Right lung (tissue), 5 donors: ENCODE data around the gene EYS. TPM values are rescaled to one million over a fixed set of nuclear protein-coding genes. Genes with fewer than 3 reads are reported as not detected.
"Not testable (repeated sequence)": the region's sequence is repeated elsewhere in the genome, so short reads cannot be mapped to it uniquely, and the experiment has no call there.

Experiments
- DNase-seq, 2 donors: peaks; one replicate each; pipeline ENCODE4 v3.0.0-alpha.2; 2013
- polyA plus RNA-seq, 5 donors: library from polyadenylated mRNA; unstranded; fragments of 120-200 nt; gene quantifications; one replicate each; pipeline versions ENCODE4 v1.2.1 to v1.2.3, GENCODE V29; 2013; ENCODE audit warnings: inconsistent platforms in 1 of 5, low replicate concordance in 1 of 5; ENCODE audit not compliant: insufficient read length in 5 of 5, insufficient read depth in 1 of 5

EYS gene
- polyA plus RNA-seq, 5 donors, result 0.28 to 0.72 (median 0.54) TPM

DNA sequence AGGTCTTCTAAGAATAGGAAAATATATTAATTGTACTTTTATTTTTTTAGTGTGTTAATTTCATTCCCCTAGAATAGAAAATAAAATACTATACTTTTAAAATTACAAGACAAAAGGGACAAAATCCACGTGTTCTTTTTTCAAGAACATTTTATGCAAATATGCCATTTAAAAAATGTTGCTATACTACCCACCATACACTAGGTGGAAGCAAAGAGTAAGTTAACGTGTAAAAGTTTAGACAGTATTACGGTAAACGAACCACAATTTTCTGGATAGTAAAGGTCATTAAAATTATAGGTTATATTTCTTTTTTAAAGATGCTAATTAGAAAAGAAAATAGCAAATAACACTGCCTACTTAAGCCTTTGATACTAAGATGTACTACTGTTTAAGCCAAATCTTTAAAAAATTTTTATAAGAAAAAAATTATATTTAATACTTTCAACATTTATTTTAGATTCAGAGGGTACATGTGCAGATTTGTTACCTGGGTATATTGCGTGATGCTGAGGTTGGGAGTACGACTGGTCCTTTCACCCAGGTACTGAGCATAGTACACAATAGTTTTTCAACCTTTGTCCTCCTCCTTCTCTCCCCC, 1783.8 kb downstream of the EYS start:
- no peak for DNase-seq

DNA sequence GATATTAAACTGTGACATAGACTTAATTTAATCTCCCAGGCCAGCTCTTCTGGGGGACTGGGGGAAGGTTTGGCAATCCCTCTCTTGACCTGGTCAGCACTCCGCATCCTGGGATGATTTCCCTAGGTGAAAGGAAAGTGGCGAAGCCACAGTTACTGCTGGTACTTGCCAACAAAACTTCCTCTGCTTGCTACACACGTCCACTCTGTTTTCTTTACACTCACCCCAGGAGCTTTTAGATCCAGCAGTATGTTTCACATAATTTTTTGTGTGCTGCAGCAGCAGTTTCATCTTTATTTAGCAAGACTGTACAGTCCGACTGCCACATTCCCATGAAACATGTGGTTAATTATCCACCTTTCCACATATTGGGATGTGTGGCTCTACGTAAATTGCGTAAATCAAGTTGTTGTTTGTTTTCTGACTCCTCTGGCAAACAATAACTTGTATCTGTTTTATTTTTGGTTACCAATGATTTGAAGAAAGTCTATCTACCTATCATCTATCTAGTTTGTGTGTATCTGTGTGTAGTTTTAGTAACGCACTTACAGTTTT, 1787.4 kb downstream of the EYS start:
- DNase-seq, result no peak

DNA sequence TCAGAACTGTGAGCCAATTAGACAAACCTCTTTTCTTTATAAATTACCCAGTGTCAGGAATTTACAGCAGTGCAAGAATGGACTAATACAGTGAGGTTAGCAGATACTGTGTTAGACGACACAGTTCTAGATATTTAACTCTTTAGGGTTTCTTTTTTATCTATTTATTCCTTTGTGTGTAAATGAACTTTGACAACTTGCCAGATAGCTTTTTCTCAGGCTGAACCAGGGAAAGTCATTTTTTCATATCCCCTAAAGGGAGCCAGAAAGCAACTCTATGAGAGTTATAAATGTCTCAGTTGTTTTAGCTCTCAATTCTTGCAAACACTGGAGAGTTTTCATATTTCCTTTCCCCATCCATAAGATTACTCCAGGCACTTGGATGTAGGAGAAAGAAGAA, 1794.1 kb downstream of the EYS start:
- no peak for DNase-seq

DNA sequence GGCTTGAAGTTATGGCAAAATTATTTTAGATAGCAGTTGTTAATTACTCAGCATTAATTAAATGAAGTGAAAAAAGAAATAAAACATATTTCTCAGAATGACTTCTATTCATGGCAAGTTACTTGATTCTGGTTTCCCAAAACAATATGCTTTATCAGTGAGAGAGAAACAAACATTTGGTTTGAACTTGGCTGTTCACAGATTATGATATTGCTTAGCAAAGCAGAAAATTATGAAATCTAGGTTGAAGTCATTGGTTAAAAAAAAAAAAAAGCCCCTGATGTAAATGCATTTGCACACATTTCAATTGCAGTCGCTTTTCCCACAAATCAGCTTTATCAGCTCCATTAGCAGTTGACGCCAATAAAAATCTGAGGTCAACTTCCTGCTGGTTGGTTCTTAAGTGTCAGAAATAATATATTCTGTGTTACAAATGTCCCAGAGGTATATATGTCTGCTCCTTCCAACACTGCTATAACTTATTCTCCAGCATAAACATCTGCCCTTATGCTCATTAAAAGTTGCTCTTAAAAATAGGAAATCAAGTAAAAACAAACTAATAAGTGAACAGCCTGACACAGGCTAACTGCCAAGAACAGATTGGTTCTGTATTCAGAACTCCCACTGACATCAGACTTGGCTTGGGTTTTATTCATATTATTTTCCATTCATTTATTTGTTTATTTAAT, 1796.0 kb downstream of the EYS start:
- peak; percentile 71 to 75 for DNase-seq

DNA sequence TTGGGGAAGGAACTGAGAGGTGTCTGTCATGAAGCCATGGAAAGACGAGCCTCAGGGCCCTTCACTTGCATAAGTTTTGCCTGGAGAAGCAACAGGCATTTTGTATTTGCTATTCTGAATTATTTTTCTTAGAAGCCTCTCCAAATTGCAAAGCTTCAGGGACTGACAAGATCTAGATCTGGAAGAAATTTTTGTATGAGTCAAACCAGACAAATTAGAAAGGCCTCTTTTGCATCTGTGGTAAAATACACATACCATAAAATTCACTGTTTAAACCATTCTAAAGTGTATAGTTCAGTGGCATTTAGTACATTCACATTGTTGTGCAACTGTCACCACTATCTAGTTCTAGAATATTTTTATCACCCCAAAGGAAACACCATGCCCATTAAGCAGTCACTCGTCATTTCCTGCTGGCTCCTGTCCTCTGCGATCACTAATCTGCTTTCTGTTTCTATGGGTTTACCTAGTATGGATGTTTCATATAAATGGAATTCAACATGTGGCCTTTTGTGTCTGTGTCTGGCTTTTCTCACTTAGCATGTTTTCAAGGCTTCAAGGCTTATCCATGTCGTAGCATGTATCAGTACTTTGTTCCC, 1802.3 kb downstream of the EYS start:
- DNase-seq, result no peak

DNA sequence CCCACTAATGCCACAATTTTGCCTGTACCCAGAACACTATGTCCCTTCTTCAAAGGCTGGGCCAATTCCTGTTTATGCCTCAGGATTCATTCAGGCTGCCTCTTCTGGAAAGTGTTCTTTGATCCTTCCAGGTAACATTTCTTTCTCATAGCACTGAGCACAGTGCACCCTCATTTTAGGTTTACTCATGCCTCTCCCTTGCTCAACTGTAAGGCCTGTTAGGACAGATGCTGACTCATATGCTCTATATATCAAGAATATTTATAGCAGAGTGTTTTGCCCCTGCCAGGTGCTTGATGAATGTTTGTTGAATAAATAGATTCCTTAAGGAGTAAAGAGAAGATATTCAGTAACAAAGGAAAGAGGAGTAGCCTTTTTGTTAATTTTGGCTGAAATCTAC, 1807.5 kb downstream of the EYS start:
- no peak for DNase-seq

DNA sequence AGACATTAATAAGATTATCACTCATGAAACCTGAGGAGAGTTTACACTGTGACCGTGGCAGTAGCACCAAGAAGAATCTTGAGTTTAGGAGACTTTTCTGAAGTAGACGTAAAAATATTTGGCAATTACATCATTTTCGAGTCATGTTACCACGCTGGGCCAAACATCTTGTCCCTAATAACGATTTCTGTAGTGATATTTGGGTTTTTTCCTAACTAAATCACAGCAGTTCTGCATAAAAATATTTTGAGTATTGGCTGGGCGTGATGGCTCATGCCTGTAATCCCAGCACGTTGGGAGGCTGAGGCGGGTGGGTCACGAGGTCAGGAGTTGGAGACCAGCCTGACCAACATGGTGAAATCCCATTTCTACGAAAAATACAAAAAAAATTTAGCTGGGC, 1809.1 kb downstream of the EYS start:
- DNase-seq, result no peak

DNA sequence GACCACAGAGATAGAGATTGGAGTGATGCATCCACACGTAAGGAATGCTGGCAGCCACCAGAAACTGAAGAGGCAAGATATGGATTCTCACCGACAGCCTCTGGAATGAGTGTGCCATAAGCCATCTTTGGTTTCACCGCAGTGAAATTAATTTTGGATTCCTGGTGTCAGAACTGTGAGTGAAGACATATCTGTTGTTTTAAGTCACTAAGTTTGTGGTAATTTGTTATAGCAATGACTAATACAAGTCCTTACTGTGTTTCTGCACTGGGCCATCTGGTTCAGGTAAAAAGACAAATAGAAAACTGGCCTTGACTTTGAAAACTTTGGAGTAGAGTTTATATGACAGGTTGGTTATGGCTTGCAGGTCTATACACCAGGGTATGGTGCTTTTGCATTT, 1809.6 kb downstream of the EYS start:
- no peak for DNase-seq

DNA sequence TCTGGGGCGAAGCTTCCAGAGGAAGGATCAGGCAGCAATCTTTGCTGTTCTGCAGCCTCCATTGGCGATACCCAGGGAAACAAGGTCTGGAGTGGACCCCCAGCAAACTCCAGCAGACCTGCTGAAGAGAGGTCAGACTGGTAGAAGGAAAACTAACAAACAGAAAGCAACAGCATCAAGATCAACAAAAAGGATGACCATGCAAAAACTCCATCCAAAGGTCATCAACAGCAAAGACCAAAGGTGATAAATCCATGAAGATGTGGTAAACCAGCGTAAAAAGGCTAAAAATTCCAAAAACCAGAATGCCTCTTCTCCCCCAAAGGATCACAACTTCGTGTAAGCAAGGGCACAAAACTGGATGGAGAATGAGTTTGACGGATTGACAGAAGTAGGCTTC, 1818.6 kb downstream of the EYS start:
- DNase-seq, result no peak

DNA sequence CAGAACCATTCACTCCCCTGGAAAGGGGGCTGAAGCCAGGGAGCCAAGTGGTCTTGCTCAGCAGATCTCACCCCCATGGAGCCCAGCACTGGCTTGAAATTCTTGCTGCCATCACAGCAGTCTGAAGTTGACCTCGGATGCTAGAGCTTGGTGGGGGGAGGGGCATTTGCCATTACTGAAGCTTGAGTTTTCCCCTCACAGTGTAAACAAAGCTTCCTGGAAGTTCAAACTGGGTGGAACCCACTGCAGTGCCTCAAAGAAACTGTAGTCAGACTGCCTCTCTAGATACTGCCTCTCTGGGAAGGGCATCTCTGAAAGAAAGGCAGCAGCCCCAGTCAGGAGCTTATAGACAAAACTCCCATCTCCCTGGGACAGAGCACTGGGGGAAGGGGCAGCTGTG, 1819.2 kb downstream of the EYS start:
- not testable (repeated sequence) for DNase-seq

DNA sequence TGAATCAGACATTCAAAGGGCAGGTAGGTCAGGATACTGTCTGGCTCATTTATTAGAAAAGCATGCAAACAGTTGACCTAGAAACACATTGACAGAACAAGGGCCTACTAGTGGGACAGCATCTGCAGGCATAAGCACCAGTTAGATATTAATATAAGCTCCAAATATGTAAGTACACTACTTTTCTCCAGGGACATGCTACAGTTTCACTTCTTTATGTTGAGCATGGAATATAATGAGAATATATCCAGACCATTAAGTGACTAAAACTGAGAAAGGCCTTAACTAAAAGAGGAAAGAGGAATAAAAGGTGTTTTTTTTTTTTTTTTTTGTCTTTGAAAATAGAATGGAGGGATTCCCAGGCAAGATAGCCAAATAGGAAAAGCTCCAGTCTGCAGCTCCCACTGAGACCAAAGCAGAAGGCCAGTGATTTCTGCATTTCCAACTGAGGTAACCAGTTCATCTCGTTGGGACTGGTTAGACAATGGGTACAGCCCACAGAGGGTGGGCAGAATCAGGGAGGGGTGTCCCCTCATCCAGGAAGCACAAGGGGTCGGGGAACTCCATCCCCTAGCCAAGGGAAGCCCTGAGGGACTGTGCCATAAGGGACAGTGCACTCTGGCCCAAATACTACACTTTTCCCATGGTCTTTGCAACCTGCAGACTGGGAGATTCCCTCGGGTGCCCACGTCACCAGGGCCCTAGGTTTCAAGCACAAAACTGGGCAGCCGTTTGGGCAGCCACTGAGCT, 1819.8 kb downstream of the EYS start:
- no peak for DNase-seq

DNA sequence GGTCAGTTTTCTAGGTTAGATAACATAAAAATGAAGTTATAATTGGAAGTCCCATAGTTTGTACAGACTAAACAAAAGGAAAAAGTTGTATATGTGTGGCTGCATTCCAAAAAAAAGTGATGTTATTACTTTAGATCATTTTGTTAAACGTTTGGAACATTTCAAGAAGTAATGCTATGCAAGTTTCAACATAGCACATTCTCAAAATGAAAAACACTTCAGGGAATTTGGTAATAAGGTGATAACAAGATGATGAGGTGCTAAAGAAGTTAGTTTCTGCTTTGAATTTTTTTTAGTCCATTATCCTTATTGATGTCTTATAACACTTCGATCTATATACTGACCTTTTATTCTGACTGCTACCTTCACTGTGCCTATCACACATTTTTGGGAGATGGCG, 1820.7 kb downstream of the EYS start:
- DNase-seq, result peak; percentile 67

DNA sequence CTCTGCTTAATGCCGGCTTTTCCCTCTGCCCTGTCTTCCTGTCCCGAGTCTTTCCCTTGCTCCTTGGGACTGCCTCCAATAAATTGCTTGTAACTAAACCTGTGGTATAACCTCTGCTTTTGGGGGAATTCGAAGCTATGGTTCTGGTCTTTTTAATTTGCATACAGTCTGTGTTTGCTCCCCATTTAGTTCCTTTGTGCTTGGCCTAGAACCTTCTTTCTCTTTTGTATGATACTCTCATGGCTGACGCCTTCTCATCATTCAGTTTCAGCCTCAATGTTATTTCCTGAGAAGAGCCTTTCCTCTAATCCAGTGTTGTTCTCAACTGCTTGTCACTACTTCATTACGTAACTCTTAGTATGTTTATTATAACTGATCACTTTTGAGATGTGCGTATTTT, 1823.4 kb downstream of the EYS start:
- DNase-seq, result no peak

DNA sequence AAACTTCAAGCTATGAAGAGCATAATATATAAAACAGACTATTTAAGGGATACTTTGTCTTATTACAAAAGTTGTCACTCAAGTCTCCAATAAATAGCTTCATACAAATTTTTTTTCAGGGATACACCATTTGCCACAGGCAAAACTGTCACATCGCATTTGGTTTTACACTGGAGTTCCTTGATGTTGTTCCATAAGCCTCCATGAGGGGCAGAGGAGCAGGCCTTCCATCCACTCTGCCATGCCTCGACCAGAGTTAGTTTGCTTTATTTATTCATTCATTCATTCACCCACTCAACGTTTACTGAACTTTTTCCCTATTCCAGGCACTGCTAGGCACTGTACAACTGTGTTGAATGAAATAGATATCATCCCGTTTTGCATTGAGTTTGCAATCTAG, 1824.8 kb downstream of the EYS start:
- no peak for DNase-seq

DNA sequence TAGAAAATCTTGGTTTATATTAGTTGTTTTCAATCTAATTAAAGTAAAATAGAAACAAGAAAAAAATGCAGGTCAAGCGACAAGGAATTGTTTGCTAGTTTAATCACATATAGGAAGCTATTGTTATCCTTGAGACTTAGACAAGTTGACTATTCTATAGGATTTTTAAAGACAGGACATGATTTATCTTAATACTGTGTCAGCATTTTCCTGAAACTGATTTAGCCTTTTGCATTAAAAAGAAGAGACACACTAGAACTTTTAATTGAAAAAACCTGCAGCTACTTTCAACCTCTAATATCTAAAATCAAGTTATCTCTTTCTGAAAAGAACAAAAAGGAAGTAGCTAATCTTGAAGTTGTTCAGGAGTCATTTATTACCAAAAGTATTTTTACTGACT, 1825.2 kb downstream of the EYS start:
- DNase-seq, result no peak

DNA sequence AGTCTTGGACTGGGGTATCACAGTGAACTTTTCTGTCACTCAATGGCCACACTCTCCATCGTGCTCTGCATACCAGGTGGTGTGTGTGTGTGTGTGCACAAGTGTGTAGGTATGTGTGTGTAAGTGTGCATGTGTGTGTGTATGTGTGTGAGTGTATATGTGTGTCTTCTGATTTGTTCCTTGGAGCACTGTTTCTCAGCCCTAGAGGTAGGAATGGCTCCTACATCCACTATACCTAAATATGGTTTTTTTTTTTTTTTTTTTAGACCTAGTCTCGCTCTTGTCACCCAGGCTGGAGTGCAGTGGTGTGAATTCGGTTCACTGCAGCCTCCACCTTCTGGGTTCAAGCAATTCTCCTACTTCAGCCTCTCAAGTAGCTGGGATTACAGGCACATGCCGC, 1834.8 kb downstream of the EYS start:
- DNase-seq, result no peak

DNA sequence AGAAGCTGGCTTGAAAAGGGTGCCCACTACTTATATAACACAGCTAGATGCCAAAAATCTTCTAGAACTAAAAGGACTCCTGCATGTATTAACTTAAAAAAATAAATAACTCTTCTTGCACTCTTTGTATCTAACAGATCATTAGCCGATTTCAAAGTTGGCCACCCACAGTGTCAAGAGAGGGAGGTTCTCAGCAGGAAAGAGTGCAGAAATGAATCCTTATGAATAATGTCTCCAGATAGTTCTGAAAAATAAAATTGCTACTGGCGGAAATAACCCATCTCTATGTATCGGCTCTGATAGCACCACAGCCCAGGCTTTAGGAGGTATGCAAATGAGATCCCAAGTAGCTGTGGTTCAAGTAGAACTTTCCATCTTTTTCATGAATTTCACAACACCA, 1838.7 kb downstream of the EYS start:
- no peak for DNase-seq

DNA sequence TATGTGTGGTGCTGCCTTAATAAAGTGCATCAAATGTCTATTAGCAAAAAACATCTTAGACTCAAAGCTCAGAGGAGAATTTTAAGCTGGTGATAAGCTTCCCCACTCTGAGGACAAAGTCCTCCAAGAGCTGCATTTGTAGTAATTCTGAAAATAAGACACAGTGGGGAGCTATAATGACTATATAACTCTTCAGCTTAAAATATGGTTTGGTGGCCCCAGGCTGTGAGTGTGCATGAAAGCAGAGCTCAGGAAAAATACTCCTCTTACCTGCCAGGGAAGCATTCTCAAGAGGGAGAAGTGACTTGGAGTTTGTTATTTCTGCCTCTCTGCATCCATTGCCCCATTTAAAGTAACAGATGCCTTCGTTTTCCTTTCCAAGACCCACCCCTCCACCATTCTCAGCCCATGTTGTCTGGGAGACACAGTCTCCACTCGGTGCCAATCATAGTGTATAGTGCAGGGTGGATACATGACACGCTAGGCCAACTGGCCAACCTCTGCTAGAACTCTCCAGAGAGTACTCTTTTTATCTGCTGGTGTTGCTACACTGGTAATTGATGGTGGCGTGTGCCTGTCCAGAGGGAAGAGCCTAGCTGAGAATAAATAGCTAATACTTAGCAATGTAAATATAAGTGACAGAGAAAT, 1842.2 kb downstream of the EYS start:
- no peak for DNase-seq

DNA sequence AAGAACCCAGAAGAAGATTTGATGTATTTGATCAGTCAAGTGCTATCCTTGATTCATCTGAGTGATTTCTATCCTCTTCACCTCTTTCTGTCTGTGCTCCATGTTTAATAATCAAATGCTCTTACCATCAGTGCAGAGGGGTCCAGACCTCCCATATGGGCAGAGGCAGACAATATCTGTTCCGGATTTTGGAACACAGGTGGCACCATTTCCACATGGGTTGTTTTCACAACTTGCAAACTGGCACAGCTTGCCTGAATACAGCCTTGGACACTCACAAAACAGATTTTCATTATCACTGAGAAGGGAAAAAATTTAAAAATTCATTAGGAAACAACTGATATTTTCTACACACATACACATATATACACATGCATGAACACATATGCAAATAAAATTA, 1843.0 kb downstream of the EYS start:
- no peak for DNase-seq

DNA sequence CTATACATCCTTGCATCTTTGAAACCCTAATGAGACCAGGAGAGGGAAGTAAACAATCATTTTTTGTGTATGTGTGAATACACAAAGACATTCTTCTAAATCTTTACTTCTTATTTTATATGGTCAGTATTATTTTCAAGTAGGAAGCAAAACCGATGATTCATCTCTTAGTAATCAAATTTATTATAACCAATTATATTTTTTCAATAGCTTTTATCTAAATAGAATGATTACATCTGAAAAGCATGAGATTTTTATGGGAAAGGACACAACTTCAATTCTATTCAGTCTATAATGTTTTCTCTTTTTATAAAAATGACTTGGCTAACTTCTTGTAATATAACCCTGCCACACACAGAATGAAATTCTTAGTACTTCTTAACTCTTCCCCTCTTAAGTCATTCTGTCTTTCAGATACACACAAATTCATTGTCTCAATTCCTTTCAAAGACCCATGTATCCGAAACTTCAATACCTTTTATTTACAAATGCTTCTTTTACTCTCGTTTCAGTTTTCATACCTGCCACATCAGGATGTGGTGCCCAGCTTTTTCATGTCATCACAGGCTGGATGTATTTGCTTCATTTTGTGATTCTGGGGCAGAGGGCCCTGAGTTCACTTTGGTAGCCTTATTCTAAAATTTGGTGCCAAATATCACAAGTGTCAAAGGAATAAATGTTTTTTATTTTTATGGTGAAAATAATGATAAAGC, 1844.4 kb downstream of the EYS start:
- DNase-seq, result no peak

DNA sequence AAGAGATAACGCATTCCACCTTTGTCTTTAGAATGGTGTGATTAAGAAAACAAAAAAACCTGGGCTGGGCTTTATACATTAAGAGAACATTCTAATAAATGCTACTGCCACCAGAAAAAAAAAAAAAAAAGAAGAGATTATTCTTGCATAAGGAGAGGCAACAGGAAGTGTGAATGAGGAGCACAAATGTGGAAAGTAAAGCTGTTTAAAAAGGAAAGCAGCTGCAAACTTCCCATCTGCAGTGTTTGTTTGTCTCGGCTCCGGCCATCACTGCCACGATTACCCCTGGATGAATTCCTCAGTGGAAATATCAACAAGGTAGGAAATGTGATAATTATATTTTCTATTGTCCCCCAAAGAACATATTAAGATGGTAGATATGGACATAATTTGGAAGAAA, 1847.5 kb downstream of the EYS start:
- no peak for DNase-seq
